ENCODE measurements around the gene CD74.

DNA sequence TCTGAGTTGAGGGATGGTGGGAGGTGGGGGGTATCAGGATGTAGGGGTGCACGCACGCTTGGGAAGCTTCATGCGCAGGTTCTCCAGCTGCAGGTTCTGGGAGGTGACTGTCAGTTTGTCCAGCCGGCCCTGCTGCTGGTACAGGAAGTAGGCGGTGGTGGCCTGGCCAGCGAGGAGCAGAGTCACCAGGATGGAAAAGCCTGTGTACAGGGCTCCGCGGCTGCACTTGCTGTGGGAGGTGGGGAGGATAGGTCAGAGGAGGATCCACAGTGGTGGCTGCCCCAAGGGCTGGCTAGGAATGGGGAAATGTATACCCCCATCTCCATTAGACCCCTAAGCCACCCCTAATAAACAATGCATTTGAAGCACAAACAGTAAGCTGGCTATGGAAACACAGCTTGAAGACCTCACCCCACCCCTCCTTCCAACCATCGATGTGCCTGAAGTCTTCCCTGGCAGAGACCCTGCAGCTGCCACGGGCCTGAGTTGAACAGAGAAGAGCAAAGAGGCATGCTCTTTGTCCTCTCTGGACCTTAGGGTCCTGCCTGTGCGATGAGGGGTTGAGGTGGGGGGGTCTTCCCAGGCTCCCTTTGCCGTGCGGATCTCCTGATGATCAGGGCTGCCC is 5.5 kb downstream of the CD74 start:
- TF ChIP-seq GATA3 (IDR thresholded peaks at IDR 0.05; ENCODE audit: low read depth, low read length) = no peak
- TF ChIP-seq GATA2 (IDR thresholded peaks at IDR 0.05; ENCODE audit: low read depth, low read length) = no peak

All from SH-SY5Y (cell line).